Iris pigment epithelial cell (primary cell): ENCODE results near the gene CLVS2.

Experiments used
- DNase-seq: peaks from one replicate; pipeline ENCODE4 v3.0.0-alpha.2; 2011; ENCODE audit warnings: low read depth

CLVS2 gene

GRCh38 chr6:123024976-123025375 lies 28.9 kb downstream of the CLVS2 start:
- no peak for DNase-seq

- no peak for DNase-seq
Measured at GRCh38 chr6:123027408-123027807, 31.4 kb downstream of the CLVS2 start.

- DNase-seq = no peak
Measured at GRCh38 chr6:123028263-123028662, 32.2 kb downstream of the CLVS2 start.

- DNase-seq = no peak
Measured at GRCh38 chr6:123030282-123030681, 34.2 kb downstream of the CLVS2 start.

GRCh38 chr6:123036648-123037047 lies 40.6 kb downstream of the CLVS2 start:
- no peak for DNase-seq

- DNase-seq = no peak
Measured at GRCh38 chr6:123039431-123039830, 43.4 kb downstream of the CLVS2 start.

GRCh38 chr6:123042401-123042800 lies 46.4 kb downstream of the CLVS2 start:
- DNase-seq = no peak

GRCh38 chr6:123044341-123044860 lies 48.4 kb downstream of the CLVS2 start:
- DNase-seq = no peak

- no peak for DNase-seq
Measured at GRCh38 chr6:123053602-123054225, 57.7 kb downstream of the CLVS2 start.

GRCh38 chr6:123055256-123055655 lies 59.2 kb downstream of the CLVS2 start:
- no peak for DNase-seq

- DNase-seq = no peak
Measured at GRCh38 chr6:123062670-123063069, 66.6 kb downstream of the CLVS2 start.

GRCh38 chr6:123064038-123064437 lies 68.0 kb downstream of the CLVS2 start:
- no peak for DNase-seq

GRCh38 chr6:123074616-123075015 lies 78.6 kb downstream of the CLVS2 start:
- no peak for DNase-seq

GRCh38 chr6:123085403-123085802 lies 89.4 kb downstream of the CLVS2 start:
- no peak for DNase-seq

- peak; percentile 18 for DNase-seq
Measured at GRCh38 chr6:123089226-123089625, 93.2 kb downstream of the CLVS2 start.

- peak; percentile 95 for DNase-seq
Measured at GRCh38 chr6:123091091-123091895, 95.3 kb downstream of the CLVS2 start.

GRCh38 chr6:123091896-123092271 lies 95.8 kb downstream of the CLVS2 start:
- DNase-seq = no peak

- no peak for DNase-seq
Measured at GRCh38 chr6:123094795-123095194, 98.8 kb downstream of the CLVS2 start.

GRCh38 chr6:123105561-123105960 lies 109.5 kb downstream of the CLVS2 start:
- peak; percentile 25 for DNase-seq

- DNase-seq = no peak
Measured at GRCh38 chr6:123116370-123116769, 120.3 kb downstream of the CLVS2 start.

- DNase-seq = no peak
Measured at GRCh38 chr6:123117145-123117908, 121.3 kb downstream of the CLVS2 start.

GRCh38 chr6:123118811-123119210 lies 122.8 kb downstream of the CLVS2 start:
- no peak for DNase-seq
